Neural progenitor cell (in vitro differentiated cells): ENCODE results near the gene HNRNPL. TPM values are rescaled to one million over a fixed set of nuclear protein-coding genes. Genes with fewer than 3 reads are reported as not detected.
A peak's percentile ranks its signal among the peaks of the same experiment; 100 is the strongest.

Experiments used
- DNase-seq: peaks from one replicate; pipeline ENCODE4 v3.0.0-alpha.2; 2016; ENCODE audit warnings: low spot score
- H2AFZ ChIP-seq: fragments of 200-600 bp; sonication (generic); replicated peaks from 2 replicates; pipeline ENCODE4 v1.6.1; 2016; ENCODE audit warnings: antibody characterized with exemption
- H3F3A ChIP-seq: fragments of 200-600 bp; sonication (generic); 2 replicates; pipeline ENCODE4 v1.6.1; 2016; ENCODE audit warnings: antibody characterized with exemption, low read depth
- H3K27ac ChIP-seq: fragments of 200-600 bp; sonication (generic); 2 replicates; pipeline ENCODE4 v1.5.1; 2016; ENCODE audit warnings: mild to moderate bottlenecking
- H3K27me3 ChIP-seq: fragments of 200-600 bp; sonication (generic); 2 replicates; pipeline ENCODE4 v1.6.1; 2016; ENCODE audit warnings: mild to moderate bottlenecking, moderate library complexity
- H3K36me3 ChIP-seq: fragments of 200-600 bp; sonication (generic); 2 replicates; pipeline ENCODE4 v1.5.1; 2016
- H3K4me1 ChIP-seq: fragments of 200-600 bp; sonication (generic); 2 replicates; pipeline ENCODE4 v1.6.1; 2016; ENCODE audit warnings: mixed run types
- H3K4me2 ChIP-seq: fragments of 200-600 bp; sonication (generic); 2 replicates; pipeline ENCODE4 v1.6.1; 2016
- H3K4me3 ChIP-seq: fragments of 200-600 bp; sonication (generic); 2 replicates; pipeline ENCODE4 v1.5.1; 2016
- H3K79me2 ChIP-seq: fragments of 200-600 bp; sonication (generic); 2 replicates; pipeline ENCODE4 v1.6.1; 2016; ENCODE audit warnings: low read depth
- H3K9ac ChIP-seq: fragments of 200-600 bp; sonication (generic); 2 replicates; pipeline ENCODE4 v1.6.1; 2016
- H3K9me3 ChIP-seq: fragments of 200-600 bp; sonication (generic); 2 replicates; pipeline ENCODE4 v1.5.1; 2016; ENCODE audit warnings: low read depth
- H4K20me1 ChIP-seq: fragments of 200-600 bp; sonication (generic); 2 replicates; pipeline ENCODE4 v1.6.1; 2016; ENCODE audit warnings: low read depth
- H3K27ac Mint-ChIP-seq: 3 replicates; pipeline ENCODE4 v1.8.0; 2021; ENCODE audit warnings: mixed read lengths
- H3K27me3 Mint-ChIP-seq: 2 replicates; pipeline ENCODE4 v1.8.0; 2022; ENCODE audit warnings: low read depth, mild to moderate bottlenecking, inconsistent platforms, moderate library complexity, mixed read lengths; ENCODE audit not compliant: insufficient read depth
- H3K36me3 Mint-ChIP-seq: 3 replicates; pipeline ENCODE4 v1.8.0; 2021; ENCODE audit warnings: mixed read lengths
- H3K4me1 Mint-ChIP-seq: 3 replicates; pipeline ENCODE4 v1.8.0; 2021; ENCODE audit warnings: mixed read lengths
- H3K4me3 Mint-ChIP-seq: 3 replicates; pipeline ENCODE4 v1.8.0; 2021; ENCODE audit warnings: mild to moderate bottlenecking, moderate library complexity, mixed read lengths
- H3K9me3 Mint-ChIP-seq: 3 replicates; pipeline ENCODE4 v1.8.0; 2020; ENCODE audit warnings: mixed read lengths
- CTCF ChIP-seq: fragments of 200-600 bp; sonication (generic); IDR thresholded peaks from 2 replicates; pipeline ENCODE4 v1.5.1; 2017; ENCODE audit warnings: antibody characterized with exemption, mild to moderate bottlenecking
- EZH2 ChIP-seq: fragments of 200-600 bp; sonication (generic); IDR thresholded peaks from 2 replicates; pipeline ENCODE4 v1.6.1; 2017; ENCODE audit warnings: antibody characterized with exemption, mild to moderate bottlenecking, moderate library complexity
- EZH2phosphoT487 ChIP-seq: fragments of 200-600 bp; sonication (generic); IDR thresholded peaks from 2 replicates; pipeline ENCODE4 v1.6.1; 2017; ENCODE audit warnings: antibody characterized with exemption
- total RNA-seq: library from RNA; depleted of rRNA; stranded (reverse); fragments of >200 nt; gene quantifications from 2 replicates; pipeline ENCODE4 v1.2.3, GENCODE V29; 2015; ENCODE audit warnings: low replicate concordance

HNRNPL gene
- total RNA-seq, 1 donor from 2014 or later, result 436 TPM

DNA sequence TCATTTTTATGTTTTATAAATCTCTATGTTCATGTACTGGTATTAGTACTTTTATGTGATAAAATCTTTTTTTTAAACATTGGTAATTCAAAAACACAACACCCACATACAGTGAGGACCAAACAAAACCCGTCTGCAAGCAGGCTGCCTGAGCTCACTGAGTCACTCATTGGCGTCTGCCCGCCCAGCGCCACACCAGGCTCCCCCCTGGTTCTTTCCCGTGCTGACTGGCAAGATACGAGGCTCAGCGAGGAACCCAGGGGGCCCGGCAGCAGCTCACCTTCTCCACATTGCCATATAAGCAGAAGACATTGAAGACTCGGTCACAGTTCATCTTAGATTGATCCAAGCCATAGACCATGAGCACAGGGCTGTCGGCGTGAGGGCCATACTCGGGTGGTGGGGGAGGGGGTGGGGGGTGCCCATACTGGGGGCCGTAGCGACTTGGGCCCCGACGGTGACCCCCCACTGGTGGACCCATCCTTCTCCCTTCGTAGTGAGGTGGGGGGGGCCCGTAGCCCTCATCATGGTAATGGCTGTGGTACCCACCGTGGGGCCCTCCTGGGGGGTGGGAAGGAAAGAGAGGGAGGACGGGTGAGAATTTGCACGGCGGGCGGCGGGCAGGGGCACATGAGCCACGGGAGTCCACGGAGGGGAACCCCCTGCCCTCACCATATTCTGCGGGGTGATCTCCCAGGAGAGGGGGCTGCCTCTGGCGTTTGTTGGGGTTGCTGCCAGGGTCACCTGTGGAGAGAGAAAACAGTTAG lies 9.8 kb downstream of the HNRNPL start:
- H3K4me3 ChIP-seq, result no peak overlapping the region
- no peak for DNase-seq
- TF ChIP-seq EZH2phosphoT487 (no peak), EZH2 (no peak), CTCF (no peak)
- peaks cover 9% of the 10 kb centered on the region for H3K36me3 ChIP-seq
- H3K27me3 ChIP-seq, result no peaks in the 10 kb centered on the region
- H3K36me3 Mint-ChIP-seq, result peaks cover 58% of the 10 kb centered on the region
- H3K27ac ChIP-seq, result peak overlapping the region; percentile 29
- no peaks in the 10 kb centered on the region for H3K9me3 Mint-ChIP-seq
- H3K27ac Mint-ChIP-seq, result no peak overlapping the region
- peaks cover 96% of the 10 kb centered on the region for H3F3A ChIP-seq
- peaks cover 71% of the 10 kb centered on the region for H4K20me1 ChIP-seq
- no peaks in the 10 kb centered on the region for H3K4me1 ChIP-seq
- H3K4me1 Mint-ChIP-seq, result peaks cover 4% of the 10 kb centered on the region
- no peaks in the 10 kb centered on the region for H3K9me3 ChIP-seq
- no peak overlapping the region for H3K4me3 Mint-ChIP-seq
- no peak overlapping the region for H3K4me2 ChIP-seq
- peaks cover 2% of the 10 kb centered on the region for H3K27me3 Mint-ChIP-seq
- H3K79me2 ChIP-seq, result peaks cover 45% of the 10 kb centered on the region
- no peak overlapping the region for H2AFZ ChIP-seq
- H3K9ac ChIP-seq, result no peak overlapping the region

- H3K36me3 Mint-ChIP-seq, result peaks cover 56% of the 10 kb centered on the region
- no peak overlapping the region for H3K27ac Mint-ChIP-seq
- Histone ChIP-seq H3K9ac (no peak overlapping the region), H3K4me2 (no peak overlapping the region), H3K4me1 (no peaks in the 10 kb centered on the region), H3F3A (peaks cover 96% of the 10 kb centered on the region), H3K36me3 (peaks cover 9% of the 10 kb centered on the region), H4K20me1 (peaks cover 63% of the 10 kb centered on the region), H3K79me2 (peaks cover 37% of the 10 kb centered on the region), H3K4me3 (no peak overlapping the region), H3K9me3 (no peaks in the 10 kb centered on the region), H3K27me3 (no peaks in the 10 kb centered on the region), H3K27ac (peak overlapping the region; percentile 33), H2AFZ (no peak overlapping the region)
- DNase-seq, result no peak
- TF ChIP-seq EZH2phosphoT487, result no peak
- TF ChIP-seq CTCF, result no peak
- TF ChIP-seq EZH2, result no peak
- peaks cover 2% of the 10 kb centered on the region for H3K27me3 Mint-ChIP-seq
- H3K9me3 Mint-ChIP-seq, result no peaks in the 10 kb centered on the region
- H3K4me3 Mint-ChIP-seq, result no peak overlapping the region
- peaks cover under 1% of the 10 kb centered on the region for H3K4me1 Mint-ChIP-seq
Measured at GRCh38 chr19:38838986-38839761, 10.6 kb downstream of the HNRNPL start.

GRCh38 chr19:38838208-38838985 lies 11.4 kb downstream of the HNRNPL start:
- H3K27me3 Mint-ChIP-seq, result peaks cover 2% of the 10 kb centered on the region
- peaks cover 9% of the 10 kb centered on the region for H3K36me3 ChIP-seq
- H3K27ac Mint-ChIP-seq, result no peak overlapping the region
- no peak overlapping the region for H3K4me3 ChIP-seq
- peaks cover 55% of the 10 kb centered on the region for H4K20me1 ChIP-seq
- H3K27ac ChIP-seq, result no peak overlapping the region
- H3K4me1 ChIP-seq, result no peaks in the 10 kb centered on the region
- H3K79me2 ChIP-seq, result peaks cover 29% of the 10 kb centered on the region
- no peak for DNase-seq
- no peak overlapping the region for H3K4me2 ChIP-seq
- H3K36me3 Mint-ChIP-seq, result peaks cover 51% of the 10 kb centered on the region
- no peak for TF ChIP-seq EZH2phosphoT487
- TF ChIP-seq CTCF, result no peak
- no peak for TF ChIP-seq EZH2
- H3K4me1 Mint-ChIP-seq, result no peaks in the 10 kb centered on the region
- no peaks in the 10 kb centered on the region for H3K27me3 ChIP-seq
- no peak overlapping the region for H2AFZ ChIP-seq
- H3K9me3 Mint-ChIP-seq, result no peaks in the 10 kb centered on the region
- no peaks in the 10 kb centered on the region for H3K9me3 ChIP-seq
- peaks cover 96% of the 10 kb centered on the region for H3F3A ChIP-seq
- H3K9ac ChIP-seq, result no peak overlapping the region
- no peak overlapping the region for H3K4me3 Mint-ChIP-seq
